ENCODE measurements around the gene HES4.
"Not testable (repeated sequence)": the region's sequence is repeated elsewhere in the genome, so short reads cannot be mapped to it uniquely, and the experiment has no call there.

The HES4 gene

DNA sequence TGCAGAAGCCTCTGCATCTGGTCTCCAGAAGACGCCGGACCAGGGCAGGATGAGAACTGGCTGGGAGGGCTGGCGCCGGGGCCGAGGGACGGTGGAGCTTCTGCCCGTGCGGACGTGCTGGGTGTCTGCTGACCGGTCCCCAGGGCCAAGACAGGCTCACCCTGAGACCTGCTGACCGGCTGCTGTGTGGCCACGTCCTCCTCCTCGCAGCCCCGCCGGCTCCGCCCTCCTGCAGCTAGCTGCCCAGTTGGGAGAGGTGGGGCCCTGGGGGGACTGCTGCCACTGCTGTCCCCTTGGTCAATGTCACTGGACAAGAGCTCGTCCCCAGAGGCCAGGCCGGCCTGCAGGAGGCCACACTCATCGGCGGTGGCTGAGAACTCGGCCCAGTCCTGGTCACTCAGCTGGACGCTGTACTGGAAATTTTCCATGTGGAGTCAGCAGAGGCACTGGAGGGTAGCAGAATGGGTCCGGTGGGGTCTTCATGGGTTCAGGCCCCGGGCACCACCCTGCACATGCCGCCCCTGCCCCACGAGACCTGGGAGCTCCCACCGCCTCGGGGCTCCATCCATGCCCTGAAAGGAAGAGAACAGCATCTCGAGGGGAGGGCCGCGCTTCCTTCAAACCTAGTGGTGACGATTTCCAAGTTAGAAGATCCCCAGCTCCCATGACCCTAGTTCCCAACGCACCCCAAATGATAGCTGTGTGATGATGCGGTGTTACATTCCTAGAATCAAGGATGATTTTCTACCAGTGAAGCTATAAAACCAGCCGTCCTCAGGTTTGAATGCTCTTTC is 19.1 kb downstream of the HES4 start:
- in situ Hi-C loops (cut with MboI; ENCODE audit: low pct_unique_long_range_greater_than_20kb, low sequenced_read_pairs, unreplicated experiment) = no loop called here
- DNase-seq (ENCODE audit: low spot score) = no peak
- TF ChIP-seq, protein P1, sequence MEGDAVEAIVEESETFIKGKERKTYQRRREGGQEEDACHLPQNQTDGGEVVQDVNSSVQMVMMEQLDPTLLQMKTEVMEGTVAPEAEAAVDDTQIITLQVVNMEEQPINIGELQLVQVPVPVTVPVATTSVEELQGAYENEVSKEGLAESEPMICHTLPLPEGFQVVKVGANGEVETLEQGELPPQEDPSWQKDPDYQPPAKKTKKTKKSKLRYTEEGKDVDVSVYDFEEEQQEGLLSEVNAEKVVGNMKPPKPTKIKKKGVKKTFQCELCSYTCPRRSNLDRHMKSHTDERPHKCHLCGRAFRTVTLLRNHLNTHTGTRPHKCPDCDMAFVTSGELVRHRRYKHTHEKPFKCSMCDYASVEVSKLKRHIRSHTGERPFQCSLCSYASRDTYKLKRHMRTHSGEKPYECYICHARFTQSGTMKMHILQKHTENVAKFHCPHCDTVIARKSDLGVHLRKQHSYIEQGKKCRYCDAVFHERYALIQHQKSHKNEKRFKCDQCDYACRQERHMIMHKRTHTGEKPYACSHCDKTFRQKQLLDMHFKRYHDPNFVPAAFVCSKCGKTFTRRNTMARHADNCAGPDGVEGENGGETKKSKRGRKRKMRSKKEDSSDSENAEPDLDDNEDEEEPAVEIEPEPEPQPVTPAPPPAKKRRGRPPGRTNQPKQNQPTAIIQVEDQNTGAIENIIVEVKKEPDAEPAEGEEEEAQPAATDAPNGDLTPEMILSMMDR (IDR thresholded peaks at IDR 0.05; ENCODE audit: extremely low read depth, insufficient read depth, missing control alignments) = no peak

DNA sequence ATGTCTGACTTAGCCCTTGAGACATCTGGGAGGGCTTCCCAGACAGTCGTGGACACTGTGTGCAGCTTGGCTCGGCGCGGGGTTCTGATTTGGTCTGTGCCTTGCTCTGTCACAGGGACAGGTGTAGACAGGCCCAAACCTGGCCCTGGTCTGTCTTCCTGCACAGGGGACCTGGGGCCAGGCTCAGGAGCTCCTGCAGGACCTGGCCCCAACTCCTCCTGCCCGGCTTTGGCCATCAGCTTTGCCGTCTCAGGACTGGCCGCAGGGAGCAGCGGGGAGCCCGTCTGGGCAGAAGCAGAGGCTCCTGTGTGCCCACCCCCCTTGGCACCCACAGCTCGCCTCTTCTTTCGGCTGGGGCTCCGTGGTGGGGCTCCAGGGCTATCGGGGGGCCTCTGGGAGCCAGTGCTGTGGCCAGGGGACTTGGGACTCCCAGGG is 19.7 kb downstream of the HES4 start:
- TF ChIP-seq, protein P1 (IDR thresholded peaks at IDR 0.05; ENCODE audit: extremely low read depth, insufficient read depth, missing control alignments) = no peak
- in situ Hi-C loops (cut with MboI; ENCODE audit: low pct_unique_long_range_greater_than_20kb, low sequenced_read_pairs, unreplicated experiment) = no loop called here
- no peak for DNase-seq (ENCODE audit: low spot score)

DNA sequence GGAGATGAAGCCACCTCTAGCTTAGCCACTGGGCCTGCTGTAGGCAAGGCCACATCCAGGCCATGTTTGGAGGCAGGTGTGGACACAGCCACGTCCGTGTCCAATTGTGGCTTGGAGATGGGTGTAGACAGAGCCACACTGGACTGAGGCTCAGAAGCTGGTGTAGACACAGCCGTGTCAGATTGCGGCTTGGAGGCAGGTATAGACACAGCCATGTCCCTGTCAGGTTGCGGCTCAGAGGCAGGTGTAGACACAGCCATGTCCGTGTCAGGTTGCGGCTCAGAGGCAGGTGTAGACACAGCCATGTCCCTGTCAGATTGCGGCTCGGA is 20.2 kb downstream of the HES4 start:
- TF ChIP-seq, protein P1 (IDR thresholded peaks at IDR 0.05; ENCODE audit: extremely low read depth, insufficient read depth, missing control alignments) = no peak
- DNase-seq (ENCODE audit: low spot score) = no peak
- in situ Hi-C loops (cut with MboI; ENCODE audit: low pct_unique_long_range_greater_than_20kb, low sequenced_read_pairs, unreplicated experiment) = loop anchor here (10.0 kb wide), 1 partner anchor 85 kb away; no protein-coding TSS in a partner anchor

DNA sequence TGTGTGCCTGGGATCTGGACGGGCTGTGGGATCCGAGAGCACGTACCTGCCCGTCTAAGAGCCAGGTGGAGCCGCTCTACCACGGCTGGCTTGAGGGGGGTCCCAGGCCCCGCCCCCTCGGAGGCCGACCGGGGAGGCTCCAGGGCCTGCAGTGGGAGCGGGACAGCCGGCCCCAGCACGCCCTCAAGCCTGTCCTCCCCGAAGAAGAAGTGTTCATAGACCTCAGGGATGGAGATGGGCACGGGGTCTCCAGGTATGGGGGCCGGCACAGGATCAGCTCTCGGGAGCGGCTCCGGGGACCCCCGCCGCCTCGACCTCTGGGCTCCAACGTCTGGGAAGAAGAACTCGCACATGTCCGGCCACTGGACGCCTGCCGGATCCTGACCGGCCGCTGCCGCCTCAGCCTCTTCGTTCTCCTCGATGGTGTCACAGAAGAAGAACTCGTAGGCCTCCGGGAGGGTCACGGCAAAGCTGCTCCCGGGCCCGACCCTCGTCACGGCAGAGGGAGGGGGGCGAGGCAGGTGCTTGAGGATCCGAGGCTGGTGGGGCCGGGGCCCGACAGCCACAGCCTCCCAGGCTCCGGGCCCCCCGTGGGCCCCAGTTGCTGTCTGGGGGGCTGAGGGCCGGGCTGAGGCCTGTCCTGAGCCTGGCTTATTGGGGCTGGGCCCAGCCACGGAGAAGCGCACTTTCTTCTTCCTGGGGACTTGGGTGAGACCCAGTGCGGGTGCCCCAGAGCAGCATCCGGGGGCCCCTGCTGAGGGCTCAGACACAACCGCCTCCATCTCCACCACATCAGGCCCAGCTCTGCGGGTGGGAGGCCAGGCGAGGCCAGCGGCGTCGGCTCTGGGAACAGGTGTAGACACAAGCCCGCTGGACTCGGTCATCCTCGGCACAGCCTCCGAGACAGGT is 20.8 kb downstream of the HES4 start:
- in situ Hi-C loops (cut with MboI; ENCODE audit: low pct_unique_long_range_greater_than_20kb, low sequenced_read_pairs, unreplicated experiment) = loop anchor here (10.0 kb wide), 1 partner anchor 84 kb away; no protein-coding TSS in a partner anchor
- no peak for DNase-seq (ENCODE audit: low spot score)
- TF ChIP-seq, protein P1 (IDR thresholded peaks at IDR 0.05; ENCODE audit: extremely low read depth, insufficient read depth, missing control alignments) = no peak

DNA sequence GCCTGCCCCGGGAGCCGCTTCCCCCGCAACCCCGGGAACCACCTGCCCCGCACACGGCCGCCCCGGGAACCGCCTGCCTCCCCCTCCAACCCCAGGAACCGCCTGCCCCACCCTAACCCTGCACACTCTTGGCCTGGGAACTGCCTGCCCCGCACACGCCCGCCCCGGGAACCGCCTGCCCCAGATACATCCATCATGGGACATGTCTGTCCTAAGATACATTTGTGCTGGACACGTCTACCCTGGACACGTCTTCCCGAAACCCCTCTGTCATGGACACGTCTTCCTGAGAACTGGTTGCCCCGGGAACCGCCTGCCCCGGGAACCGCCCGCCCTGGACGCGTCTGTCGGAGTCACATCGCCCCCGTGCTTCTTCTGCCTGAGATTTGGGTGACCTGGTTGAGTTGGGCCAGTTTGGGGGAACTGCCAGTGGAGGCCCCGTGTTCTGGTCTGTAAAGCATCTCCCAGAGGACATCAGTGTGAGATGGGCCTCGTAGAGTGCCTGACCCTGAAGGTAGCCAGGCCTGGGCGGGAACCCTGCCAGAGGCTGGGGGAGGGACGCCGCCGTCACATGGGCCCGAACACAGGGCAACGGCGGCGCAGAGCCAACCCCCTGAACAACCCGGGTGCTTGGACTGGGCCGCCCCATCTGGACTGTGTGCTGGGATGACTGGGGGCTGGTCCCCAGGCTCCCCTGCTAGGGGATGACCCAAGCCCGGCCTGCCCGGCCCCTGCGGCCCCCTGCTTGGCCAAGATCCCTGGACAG is 21.6 kb downstream of the HES4 start:
- TF ChIP-seq, protein P1 (IDR thresholded peaks at IDR 0.05; ENCODE audit: extremely low read depth, insufficient read depth, missing control alignments) = no peak
- no peak for DNase-seq (ENCODE audit: low spot score)
- in situ Hi-C loops (cut with MboI; ENCODE audit: low pct_unique_long_range_greater_than_20kb, low sequenced_read_pairs, unreplicated experiment) = loop anchor here (10.0 kb wide), 1 partner anchor 83 kb away; no protein-coding TSS in a partner anchor

DNA sequence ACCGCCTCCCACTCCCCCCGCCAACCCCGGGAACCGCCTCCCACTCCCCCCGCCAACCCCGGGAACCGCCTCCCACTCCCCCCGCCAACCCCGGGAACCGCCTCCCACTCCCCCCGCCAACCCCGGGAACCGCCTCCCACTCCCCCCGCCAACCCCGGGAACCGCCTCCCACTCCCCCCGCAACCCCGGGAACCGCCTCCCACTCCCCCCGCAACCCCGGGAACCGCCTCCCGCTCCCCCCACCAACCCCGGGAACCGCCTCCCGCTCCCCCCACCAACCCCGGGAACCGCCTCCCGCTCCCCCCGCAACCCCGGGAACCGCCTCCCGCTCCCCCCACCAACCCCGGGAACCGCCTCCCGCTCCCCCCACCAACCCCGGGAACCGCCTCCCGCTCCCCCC is 23.1 kb downstream of the HES4 start:
- in situ Hi-C loops (cut with MboI; ENCODE audit: low pct_unique_long_range_greater_than_20kb, low sequenced_read_pairs, unreplicated experiment) = loop anchor here (10.0 kb wide), 1 partner anchor 82 kb away; no protein-coding TSS in a partner anchor
- DNase-seq (ENCODE audit: low spot score) = not testable (repeated sequence)
